Activated naive CD8-positive, alpha-beta T cell treated with anti-CD3 and anti-CD28 coated beads, Interleukin-2, amount 50 U/mL, for 16 hours (primary cell): ENCODE measurements around the gene SLITRK5.

Experiments used
- DNase-seq: peaks from one replicate; pipeline ENCODE4 v3.0.0-alpha.2; 2020; ENCODE audit warnings: low read depth, low spot score

The SLITRK5 gene, protein sequence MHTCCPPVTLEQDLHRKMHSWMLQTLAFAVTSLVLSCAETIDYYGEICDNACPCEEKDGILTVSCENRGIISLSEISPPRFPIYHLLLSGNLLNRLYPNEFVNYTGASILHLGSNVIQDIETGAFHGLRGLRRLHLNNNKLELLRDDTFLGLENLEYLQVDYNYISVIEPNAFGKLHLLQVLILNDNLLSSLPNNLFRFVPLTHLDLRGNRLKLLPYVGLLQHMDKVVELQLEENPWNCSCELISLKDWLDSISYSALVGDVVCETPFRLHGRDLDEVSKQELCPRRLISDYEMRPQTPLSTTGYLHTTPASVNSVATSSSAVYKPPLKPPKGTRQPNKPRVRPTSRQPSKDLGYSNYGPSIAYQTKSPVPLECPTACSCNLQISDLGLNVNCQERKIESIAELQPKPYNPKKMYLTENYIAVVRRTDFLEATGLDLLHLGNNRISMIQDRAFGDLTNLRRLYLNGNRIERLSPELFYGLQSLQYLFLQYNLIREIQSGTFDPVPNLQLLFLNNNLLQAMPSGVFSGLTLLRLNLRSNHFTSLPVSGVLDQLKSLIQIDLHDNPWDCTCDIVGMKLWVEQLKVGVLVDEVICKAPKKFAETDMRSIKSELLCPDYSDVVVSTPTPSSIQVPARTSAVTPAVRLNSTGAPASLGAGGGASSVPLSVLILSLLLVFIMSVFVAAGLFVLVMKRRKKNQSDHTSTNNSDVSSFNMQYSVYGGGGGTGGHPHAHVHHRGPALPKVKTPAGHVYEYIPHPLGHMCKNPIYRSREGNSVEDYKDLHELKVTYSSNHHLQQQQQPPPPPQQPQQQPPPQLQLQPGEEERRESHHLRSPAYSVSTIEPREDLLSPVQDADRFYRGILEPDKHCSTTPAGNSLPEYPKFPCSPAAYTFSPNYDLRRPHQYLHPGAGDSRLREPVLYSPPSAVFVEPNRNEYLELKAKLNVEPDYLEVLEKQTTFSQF

DNA sequence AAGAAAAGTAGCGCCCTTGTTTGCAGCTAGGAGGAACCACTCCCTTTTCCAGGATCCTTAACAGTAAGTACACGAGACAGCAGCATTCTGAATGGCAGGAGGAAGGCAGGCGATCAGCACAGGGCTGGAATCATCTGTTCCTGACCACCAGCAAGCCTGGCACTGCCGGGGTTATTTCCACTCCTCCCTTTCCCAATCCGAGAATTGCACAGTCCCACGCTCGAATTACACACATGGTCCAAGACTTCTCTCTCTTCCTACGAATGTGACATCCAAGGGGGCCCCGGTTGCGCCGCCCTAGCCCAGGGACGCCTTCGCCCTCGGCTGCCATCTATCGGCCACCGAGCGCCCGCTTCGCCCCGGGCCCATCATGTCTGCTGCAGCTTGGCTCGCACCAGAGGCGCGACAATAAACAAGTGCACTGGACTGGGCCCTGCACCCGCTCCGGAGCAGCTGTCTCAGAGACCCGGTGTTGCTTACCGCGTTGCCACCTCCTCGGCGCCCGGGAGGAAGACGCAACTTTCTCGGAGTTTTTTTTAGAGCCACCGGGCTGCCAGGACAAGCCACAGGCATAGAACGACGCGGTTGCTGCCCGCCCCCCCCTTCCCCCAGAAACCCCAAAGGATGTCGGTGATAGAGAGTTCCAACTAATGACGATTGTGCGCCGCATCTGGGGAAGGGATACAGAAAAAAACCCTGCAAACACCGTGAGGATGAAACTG lies at the start of gene SLITRK5:
Gene SLITRK5 (plus strand): TSS at position 341 of the 722 bp plus-strand sequence. CDS start 4,018 bp downstream, outside the sequence.
- DNase-seq: no peak

DNA sequence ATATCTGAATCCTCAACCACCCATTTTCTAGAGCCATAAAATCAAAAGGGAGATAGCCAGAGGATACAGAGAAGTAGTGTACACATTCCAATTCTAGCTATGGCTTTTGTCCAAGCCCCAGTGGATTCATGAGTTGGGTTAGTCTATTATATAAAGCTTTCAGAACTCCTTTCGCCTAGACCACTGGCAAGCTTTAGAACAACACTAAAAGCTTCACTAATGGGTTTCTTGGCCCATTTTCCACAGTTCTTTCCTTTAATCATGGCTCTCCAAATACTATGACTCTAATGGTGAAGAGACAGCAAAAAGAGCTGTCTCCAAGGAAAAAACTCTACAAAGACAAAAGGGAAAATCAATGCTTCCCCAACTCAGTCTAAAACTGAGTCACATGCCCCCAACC lies 48.2 kb upstream of the SLITRK5 start:
- no peak for DNase-seq

DNA sequence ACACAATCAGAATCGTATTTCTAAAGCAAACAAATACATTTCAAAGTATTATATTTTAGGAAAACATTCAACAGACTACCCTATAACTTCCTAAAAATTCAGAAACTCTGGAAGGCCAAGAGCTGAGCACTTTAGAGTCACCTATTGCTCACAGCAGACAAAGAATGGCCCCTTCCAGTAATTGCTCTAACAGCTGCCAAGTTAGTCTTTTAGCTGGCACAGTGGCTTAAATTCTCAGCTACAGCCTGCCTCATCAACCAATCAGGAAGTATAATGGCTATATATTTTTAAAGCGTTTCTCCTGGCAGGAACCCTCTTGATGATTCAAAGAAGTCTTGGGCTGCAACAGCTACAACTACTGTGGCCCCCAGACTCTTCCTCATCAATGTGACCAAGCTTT lies 14.9 kb upstream of the SLITRK5 start:
- DNase-seq: no peak

DNA sequence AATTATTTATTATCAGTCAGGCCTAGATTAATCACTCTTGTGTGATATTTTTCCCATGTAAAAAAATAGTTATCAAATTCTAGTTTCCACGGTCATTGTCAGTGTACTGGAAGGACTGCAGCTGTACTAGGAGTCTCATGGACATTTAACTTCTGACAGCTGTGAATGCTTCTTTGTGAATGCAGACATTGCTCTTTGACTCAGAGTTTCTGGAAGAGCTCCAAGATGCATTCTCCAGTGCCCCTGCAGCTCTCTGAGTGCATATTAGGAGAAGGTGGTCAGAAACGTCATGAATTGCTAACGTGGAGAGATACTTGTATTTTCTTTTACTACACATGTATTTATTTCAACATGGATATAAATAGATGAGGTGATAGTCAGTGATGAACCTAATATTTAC lies 9.7 kb upstream of the SLITRK5 start:
- no peak for DNase-seq

DNA sequence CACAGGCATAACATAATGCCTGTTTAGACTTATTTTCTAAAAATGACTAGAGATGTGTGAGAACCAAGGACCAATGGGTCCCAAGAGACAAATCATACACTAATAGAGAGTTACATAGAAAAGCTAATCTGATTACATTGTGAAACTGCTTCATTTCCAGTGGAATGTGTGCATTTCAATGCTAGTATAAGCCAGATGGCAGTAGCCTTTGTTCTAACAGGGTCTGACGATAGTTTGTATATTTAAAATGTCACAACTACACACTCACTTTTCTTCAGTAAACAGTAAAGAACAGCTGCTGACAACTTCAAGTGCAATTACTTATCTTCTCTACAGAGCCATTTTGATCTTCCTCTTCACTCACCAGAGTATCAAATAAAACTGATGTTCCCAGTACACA lies 4.3 kb upstream of the SLITRK5 start:
- DNase-seq: no peak

DNA sequence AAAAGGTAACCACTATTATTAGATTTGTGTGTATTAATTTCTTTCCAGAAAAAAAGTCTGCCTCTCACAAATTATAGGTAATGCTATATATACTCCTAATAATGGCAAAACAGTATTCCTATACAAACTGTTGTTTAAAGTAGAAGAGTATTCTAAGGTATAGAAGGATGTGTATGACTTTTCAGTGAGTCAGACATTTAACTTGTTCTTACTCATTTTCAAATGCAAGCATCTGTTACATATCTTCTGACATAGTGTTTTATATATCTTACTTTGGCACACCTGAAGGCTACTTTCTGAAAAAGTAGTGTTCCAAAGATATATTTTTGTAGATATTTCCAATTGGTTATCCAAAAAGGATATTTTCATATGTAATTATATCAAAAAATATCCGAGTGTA lies 3.5 kb upstream of the SLITRK5 start:
- DNase-seq: no peak

DNA sequence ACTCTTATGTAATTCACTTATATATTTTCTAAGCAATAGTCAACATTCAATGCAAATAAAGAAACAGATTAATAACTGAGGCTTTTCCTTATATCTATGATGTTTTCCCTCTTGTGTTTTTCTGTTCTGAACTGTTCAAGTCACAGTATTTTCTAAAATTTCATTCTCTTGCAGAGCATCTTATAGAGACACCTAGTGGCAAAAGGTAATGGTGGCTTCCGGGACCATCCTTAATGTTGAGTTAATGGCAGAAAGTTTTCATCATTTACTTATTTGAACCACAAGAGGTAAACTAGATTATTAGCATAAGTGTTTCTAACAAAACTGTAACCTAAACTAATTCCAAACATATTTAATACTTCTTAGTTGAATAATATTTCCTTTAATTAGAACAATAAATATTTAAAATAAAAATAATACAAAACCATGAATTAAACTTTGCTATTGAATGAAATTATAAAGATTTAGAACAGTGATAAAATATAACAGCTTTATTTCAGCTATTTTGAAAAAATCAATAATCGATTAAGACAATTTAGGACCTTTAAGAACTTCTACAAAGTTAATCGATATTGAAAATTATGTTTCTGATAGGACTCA lies 1.7 kb upstream of the SLITRK5 start:
- no peak for DNase-seq

DNA sequence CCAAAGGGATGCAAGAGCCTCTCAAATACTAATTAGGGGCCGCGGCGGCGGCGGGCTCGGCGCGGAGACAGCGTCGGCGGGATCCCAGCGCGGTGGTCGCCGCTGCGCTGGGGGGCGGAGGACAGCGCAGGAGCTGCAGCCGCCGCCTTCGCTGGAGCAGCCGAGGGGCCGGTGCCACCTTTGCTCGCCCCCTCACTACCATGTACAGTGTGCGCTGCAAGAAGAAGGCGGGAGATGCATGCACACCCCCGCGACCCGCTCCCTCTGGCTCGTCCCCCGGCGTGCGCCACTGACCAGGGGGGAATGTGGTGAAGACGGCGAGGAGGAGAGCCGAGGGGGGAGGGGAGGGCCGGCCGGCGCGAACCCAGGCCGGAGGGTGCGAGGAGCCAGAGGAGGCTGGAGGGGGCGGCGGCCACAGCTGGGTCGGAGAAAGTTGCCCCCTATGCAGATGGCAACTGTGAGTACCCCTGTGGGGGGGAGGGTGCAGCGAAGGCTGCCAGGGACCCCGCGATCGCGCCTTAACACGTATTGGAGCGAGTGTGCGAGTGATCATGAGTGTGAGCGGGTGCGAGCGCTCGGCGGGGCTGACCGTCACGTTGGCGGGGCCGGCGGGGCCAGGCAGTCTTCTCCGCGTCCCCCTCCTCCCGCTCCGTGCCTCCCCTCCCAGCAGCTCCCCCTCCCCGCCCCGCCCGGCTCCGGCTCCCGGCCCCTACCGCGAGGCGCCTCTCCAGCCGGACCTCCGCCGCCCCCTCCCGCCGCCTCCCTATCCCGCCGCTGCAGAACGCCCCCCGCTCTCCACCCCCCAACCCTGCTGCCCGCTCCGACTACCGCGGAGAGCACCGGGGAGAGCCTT lies 808 bp downstream of the SLITRK5 start:
- DNase-seq: no peak

DNA sequence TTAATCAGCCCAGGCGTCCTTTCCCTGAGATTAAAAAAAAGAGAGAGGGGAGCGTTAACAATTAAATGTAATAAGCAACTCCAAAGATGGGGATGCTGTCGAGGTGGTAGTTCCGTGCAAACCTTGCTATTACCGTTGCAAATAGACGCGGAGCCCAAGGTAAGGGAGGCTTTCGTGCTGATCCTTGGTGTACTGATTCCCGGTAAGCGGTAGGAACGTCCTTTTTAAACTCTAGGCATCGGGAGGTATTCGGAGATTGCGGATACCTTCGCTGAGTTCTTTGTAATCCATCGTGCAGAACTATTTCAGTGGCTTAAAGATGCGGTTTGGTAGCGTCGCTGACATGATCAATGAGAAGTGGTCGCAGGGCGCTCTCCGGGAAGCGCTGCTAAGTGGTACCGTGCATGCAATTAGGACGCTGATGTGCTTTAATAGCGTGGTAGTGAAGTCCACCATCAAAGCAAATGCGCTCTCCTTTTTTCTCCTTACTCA lies 3.1 kb downstream of the SLITRK5 start:
- DNase-seq: no peak

DNA sequence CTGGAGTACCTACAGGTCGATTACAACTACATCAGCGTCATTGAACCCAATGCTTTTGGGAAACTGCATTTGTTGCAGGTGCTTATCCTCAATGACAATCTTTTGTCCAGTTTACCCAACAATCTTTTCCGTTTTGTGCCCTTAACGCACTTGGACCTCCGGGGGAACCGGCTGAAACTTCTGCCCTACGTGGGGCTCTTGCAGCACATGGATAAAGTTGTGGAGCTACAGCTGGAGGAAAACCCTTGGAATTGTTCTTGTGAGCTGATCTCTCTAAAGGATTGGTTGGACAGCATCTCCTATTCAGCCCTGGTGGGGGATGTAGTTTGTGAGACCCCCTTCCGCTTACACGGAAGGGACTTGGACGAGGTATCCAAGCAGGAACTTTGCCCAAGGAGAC lies 4.7 kb downstream of the SLITRK5 start:
- DNase-seq: no peak

DNA sequence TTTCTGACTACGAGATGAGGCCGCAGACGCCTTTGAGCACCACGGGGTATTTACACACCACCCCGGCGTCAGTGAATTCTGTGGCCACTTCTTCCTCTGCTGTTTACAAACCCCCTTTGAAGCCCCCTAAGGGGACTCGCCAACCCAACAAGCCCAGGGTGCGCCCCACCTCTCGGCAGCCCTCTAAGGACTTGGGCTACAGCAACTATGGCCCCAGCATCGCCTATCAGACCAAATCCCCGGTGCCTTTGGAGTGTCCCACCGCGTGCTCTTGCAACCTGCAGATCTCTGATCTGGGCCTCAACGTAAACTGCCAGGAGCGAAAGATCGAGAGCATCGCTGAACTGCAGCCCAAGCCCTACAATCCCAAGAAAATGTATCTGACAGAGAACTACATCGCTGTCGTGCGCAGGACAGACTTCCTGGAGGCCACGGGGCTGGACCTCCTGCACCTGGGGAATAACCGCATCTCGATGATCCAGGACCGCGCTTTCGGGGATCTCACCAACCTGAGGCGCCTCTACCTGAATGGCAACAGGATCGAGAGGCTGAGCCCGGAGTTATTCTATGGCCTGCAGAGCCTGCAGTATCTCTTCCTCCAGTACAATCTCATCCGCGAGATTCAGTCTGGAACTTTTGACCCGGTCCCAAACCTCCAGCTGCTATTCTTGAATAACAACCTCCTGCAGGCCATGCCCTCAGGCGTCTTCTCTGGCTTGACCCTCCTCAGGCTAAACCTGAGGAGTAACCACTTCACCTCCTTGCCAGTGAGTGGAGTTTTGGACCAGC lies 5.3 kb downstream of the SLITRK5 start:
- no peak for DNase-seq

DNA sequence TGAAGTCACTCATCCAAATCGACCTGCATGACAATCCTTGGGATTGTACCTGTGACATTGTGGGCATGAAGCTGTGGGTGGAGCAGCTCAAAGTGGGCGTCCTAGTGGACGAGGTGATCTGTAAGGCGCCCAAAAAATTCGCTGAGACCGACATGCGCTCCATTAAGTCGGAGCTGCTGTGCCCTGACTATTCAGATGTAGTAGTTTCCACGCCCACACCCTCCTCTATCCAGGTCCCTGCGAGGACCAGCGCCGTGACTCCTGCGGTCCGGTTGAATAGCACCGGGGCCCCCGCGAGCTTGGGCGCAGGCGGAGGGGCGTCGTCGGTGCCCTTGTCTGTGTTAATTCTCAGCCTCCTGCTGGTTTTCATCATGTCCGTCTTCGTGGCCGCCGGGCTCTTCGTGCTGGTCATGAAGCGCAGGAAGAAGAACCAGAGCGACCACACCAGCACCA lies 5.9 kb downstream of the SLITRK5 start:
- no peak for DNase-seq

DNA sequence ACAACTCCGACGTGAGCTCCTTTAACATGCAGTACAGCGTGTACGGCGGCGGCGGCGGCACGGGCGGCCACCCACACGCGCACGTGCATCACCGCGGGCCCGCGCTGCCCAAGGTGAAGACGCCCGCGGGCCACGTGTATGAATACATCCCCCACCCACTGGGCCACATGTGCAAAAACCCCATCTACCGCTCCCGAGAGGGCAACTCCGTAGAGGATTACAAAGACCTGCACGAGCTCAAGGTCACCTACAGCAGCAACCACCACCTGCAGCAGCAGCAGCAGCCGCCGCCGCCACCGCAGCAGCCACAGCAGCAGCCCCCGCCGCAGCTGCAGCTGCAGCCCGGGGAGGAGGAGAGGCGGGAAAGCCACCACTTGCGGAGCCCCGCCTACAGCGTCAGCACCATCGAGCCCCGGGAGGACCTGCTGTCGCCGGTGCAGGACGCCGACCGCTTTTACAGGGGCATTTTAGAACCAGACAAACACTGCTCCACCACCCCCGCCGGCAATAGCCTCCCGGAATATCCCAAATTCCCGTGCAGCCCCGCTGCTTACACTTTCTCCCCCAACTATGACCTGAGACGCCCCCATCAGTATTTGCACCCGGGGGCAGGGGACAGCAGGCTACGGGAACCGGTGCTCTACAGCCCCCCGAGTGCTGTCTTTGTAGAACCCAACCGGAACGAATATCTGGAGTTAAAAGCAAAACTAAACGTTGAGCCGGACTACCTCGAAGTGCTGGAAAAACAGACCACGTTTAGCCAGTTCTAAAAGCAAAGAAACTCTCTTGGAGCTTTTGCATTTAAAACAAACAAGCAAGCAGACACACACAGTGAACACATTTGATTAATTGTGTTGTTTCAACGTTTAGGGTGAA lies 6.6 kb downstream of the SLITRK5 start:
- no peak for DNase-seq

DNA sequence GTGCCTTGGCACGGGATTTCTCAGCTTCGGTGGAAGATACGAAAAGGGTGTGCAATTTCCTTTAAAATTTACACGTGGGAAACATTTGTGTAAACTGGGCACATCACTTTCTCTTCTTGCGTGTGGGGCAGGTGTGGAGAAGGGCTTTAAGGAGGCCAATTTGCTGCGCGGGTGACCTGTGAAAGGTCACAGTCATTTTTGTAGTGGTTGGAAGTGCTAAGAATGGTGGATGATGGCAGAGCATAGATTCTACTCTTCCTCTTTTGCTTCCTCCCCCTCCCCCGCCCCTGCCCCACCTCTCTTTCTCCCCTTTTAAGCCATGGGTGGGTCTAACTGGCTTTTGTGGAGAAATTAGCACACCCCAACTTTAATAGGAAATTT lies 7.2 kb downstream of the SLITRK5 start:
- DNase-seq: no peak

DNA sequence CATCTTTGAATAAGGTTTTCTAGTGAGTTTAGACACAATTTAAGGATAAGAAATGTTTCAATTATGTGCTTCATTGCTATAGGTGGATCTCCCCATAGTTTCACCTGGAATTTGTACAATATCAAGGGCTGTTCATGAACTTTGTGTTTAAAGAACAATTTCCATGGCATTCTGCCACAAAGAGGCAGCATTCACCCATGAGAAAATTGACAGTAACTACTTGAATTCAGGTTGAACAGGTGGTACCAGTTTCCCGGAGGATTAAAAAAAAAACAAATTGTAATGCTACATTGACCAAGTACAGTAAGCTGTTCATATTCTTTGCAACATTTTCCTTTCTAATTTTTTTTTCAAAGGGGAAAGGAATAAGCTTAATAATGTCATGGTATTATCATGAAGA lies 9.1 kb downstream of the SLITRK5 start:
- DNase-seq: no peak

DNA sequence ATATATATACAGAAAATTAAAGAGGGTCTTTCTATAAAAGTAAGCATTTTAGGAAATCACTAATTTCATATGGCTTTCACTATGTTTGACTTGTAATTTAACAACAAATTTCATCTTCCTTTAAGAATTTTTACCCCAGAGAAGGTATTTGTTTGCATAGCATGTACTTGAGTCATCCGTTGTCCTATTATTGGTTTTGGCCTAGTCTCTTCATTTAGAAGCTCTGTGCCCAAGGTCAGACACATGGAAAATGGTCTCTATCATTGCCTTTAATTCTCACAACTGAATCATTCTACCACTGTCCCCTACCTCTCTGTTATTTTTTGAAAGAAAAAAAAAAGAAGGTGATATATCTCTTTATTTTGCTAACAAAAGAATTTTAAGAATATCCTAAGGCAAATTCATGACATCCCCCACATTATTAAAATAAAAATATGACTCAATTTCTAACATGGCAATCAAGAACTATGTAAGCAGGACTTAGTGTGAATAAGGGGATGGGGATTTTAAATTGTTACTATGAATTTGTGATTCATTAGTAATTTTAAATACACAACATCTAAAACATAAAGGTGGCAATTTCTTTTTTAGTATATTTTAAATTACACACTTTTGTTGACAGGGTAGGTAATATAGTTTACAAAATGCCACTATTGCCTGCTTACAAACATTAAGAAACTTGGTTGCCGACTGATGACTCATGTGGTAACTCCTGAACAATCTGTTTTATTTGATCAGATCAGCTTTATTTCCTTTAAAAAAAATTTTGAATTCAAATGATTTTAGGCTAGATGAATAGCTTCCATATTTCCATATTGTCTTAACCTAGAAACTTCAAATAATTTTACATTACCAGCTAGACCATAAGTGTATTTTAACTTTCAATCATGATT lies 13.9 kb downstream of the SLITRK5 start:
- DNase-seq: no peak

DNA sequence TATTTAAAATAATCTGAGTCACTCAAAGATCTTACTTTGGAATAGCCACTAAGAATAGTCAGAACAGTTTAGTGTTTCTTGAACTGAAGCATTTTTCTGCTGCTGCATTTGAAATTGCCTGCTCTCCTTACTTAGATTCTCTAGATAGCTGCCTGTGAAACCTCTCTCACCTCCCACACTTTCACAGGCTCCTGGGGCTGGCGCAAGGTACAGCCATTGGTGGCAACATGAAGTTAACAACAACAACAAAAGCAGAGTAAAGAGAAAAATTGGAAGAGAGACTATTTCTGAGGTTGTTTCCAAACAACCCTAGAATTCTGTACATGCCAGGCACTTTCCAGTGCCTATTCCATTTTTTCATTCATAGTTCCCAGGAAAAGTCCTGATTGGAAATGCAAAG lies 25.3 kb downstream of the SLITRK5 start:
- no peak for DNase-seq

DNA sequence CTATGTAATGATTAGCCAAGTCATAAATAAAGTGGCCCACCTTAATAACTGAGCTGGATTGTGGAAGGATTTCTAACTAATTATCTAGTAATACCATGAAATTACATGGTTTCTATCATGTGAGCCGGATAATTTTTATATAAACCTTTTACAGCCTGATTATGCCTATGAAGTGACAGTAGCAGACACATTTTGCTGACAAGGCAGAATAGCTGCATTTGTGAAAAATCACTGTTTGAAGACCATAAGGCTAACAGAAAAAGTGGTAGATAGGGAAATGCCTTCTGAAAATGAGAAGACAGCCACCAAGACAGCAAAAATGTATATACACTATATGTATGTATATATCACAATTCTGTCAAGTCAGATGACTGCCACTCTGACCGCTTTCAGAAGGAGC lies 27.1 kb downstream of the SLITRK5 start:
- DNase-seq: no peak
